Measurements from ENCODE around the gene ANGPTL7.

ANGPTL7 gene

GRCh38 chr1:11169202-11169601 lies 20.0 kb upstream of the ANGPTL7 start:
- no peak overlapping the region for H3K4me3 ChIP-seq
- H3K27ac ChIP-seq: no peak overlapping the region
- TF ChIP-seq CTCF (IDR thresholded peaks at IDR 0.05): no peak
- DNase-seq (ENCODE audit: low spot score): no peak

DNA sequence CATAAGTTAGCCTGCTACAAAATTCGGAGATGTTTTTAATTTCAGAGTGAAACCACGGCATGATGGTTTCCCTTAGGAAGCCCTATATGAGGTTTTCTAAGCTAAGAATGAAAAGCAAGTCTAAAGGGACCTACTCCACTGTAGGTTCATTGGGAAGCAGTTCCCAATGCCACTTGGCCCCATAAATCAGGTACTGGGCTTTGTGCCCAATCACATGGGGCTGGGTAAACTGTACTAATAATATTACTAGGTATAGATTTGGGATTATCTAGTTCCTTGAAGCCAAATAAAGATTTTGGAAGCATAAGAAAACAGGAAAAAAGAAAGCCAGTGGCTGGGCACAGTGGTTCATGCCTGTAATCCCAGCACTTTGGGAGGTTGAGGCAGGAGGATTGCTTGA lies 19.1 kb upstream of the ANGPTL7 start:
- DNase-seq (ENCODE audit: low spot score): no peak
- TF ChIP-seq CTCF (IDR thresholded peaks at IDR 0.05): no peak
- H3K27ac ChIP-seq: no peak overlapping the region
- H3K4me3 ChIP-seq: no peak overlapping the region

DNA sequence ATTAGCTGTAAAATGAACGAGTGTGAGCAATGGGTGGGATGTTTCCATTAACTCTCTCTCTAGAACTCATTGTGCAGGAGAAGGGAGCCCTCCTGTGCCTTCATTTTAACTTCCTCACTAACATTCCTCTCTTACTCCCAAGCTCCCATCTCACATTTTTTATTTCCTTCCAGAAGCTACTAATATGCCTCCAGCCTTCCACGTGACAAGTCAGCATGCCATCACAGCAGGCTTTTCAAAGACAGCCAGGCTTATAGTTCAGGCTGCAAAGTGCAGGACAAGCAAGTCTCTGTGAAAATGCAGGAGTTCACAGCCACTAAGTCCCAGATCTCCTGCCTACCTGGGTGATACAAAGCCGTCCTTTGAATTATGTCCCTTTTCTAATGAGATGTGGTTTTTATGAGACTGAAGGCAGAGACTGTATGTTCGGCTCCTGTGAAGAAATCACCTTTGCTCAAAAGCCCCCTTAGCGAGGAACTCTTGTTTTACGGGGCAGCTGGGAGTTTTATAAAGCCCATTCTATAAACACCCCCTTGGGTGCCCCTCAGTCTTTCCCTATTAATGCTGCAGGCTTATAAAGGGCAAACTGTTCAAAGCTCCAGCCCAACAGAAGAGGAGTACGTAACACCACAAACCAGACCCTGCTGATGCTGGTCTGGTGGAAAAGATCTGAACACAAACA lies 14.8 kb upstream of the ANGPTL7 start:
- DNase-seq (ENCODE audit: low spot score): no peak
- H3K4me3 ChIP-seq: no peak overlapping the region
- TF ChIP-seq CTCF (IDR thresholded peaks at IDR 0.05): no peak
- H3K27ac ChIP-seq: no peak overlapping the region

DNA sequence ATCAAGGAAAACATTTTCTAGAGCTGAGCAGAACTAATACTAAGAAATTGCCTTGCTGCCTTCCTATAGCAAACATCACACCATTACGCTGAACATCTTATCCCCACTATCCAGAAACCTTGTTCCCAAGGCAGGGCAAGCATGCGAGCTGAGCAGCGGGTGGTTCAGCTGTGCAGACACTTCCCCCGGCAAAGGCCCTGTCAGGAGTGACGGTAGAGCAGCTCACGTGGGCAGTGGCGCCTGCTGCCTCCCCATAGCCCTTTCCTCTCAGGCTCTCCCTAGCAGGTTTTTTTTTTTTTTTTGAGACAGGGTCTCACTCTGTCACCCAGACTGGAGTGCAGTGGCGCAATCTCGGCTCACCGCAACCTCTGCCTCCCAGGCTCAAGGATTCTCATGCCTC lies 13.7 kb upstream of the ANGPTL7 start:
- Histone ChIP-seq H3K4me3 (no peak overlapping the region), H3K27ac (peak overlapping the region in 1 of 2 donors; percentile 2)
- TF ChIP-seq CTCF (IDR thresholded peaks at IDR 0.05): no peak
- no peak for DNase-seq (ENCODE audit: low spot score)

GRCh38 chr1:11176081-11176706 lies 13.0 kb upstream of the ANGPTL7 start:
- H3K27ac ChIP-seq: peak overlapping the region; percentile 14 to 83
- TF ChIP-seq CTCF (IDR thresholded peaks at IDR 0.05): no peak
- H3K4me3 ChIP-seq: no peak overlapping the region

DNA sequence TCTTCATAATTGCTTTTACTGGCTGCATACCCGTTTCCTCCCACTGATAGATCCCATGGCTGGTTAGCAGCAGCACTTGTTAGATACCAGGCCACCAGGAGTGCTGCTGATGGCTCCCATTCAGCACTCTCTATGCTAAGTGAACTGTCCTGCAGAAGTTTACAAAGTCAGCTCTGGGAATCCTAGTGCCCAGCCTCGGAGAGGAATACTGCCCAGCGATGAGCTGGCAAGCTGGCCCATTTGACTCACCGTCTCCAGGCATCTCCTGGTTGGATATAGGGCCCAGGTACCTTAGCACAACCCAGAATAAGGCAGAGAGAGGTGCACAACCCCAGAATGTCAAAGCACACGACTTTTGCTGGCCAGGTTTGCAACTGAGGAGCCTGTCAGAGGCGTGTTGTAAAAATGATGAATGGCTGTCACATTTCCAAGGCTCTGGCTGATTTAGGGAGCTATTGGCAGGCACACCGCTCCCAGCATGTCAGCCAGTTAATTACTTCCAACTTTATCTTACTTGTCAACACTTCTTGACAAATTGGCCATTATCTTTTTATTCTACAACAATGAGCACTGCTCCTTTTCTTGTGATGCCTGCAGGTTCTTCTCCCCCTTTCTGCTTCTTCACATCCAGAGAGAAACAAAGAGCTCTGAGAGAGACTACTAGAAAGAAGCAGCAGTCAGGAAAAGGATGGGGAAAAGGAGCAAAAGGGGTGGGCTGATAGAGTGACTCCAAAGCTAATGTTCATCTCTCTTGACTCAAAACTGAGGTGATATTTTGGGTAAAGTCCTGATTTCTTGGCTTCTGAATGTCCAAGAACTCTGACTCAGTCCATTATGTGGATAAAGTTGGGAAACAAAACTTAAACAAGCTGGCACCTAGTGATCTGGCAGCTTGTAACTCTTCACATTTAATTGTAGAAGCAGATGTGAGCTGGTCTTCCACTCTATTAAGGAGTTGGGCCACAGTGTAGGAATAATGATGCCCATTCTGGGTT lies 10.8 kb upstream of the ANGPTL7 start:
- DNase-seq (ENCODE audit: low spot score): no peak
- H3K4me3 ChIP-seq: no peak overlapping the region
- no peak for TF ChIP-seq CTCF (IDR thresholded peaks at IDR 0.05)
- H3K27ac ChIP-seq: peak overlapping the region in 1 of 2 donors; percentile 69

More at GRCh38 chr1:11176081-11176706, 13.0 kb upstream of the ANGPTL7 start:
- DNase-seq (ENCODE audit: low spot score): peak; percentile 75

Data from coronary artery (tissue), 2 donors.